ENCODE data around the gene MAPK9. TPM values are rescaled to one million over a fixed set of nuclear protein-coding genes. Genes with fewer than 3 reads are reported as not detected.
A peak's percentile ranks its signal among the peaks of the same experiment; 100 is the strongest.

Gene MAPK9
- total RNA-seq, 1 donor from 2014 or later = 31.8 TPM

- DNase-seq (ENCODE audit: extremely low spot score, unreplicated experiment) = no peak
- Mint-ChIP-seq H3K4me1 (ENCODE audit: unreplicated experiment) (no peaks in the 10 kb centered on the region), H3K4me3 (ENCODE audit: unreplicated experiment) (no peak overlapping the region), H3K36me3 (ENCODE audit: unreplicated experiment) (peaks cover 70% of the 10 kb centered on the region), H3K9me3 (ENCODE audit: unreplicated experiment) (no peaks in the 10 kb centered on the region), H3K27ac (ENCODE audit: unreplicated experiment) (no peak overlapping the region), H3K27me3 (ENCODE audit: unreplicated experiment) (no peaks in the 10 kb centered on the region)
- TF ChIP-seq, protein P1, sequence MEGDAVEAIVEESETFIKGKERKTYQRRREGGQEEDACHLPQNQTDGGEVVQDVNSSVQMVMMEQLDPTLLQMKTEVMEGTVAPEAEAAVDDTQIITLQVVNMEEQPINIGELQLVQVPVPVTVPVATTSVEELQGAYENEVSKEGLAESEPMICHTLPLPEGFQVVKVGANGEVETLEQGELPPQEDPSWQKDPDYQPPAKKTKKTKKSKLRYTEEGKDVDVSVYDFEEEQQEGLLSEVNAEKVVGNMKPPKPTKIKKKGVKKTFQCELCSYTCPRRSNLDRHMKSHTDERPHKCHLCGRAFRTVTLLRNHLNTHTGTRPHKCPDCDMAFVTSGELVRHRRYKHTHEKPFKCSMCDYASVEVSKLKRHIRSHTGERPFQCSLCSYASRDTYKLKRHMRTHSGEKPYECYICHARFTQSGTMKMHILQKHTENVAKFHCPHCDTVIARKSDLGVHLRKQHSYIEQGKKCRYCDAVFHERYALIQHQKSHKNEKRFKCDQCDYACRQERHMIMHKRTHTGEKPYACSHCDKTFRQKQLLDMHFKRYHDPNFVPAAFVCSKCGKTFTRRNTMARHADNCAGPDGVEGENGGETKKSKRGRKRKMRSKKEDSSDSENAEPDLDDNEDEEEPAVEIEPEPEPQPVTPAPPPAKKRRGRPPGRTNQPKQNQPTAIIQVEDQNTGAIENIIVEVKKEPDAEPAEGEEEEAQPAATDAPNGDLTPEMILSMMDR (IDR thresholded peaks at IDR 0.05) = no peak
These were observed 53.3 kb downstream of the MAPK9 start for GRCh38 chr5:180238631-180239030.

GRCh38 chr5:180235846-180236245 lies 56.0 kb downstream of the MAPK9 start:
- TF ChIP-seq, protein P1 (IDR thresholded peaks at IDR 0.05) = no peak
- no peaks in the 10 kb centered on the region for H3K27me3 Mint-ChIP-seq (ENCODE audit: unreplicated experiment)
- H3K4me1 Mint-ChIP-seq (ENCODE audit: unreplicated experiment) = no peaks in the 10 kb centered on the region
- H3K4me3 Mint-ChIP-seq (ENCODE audit: unreplicated experiment) = no peak overlapping the region
- peaks cover 58% of the 10 kb centered on the region for H3K36me3 Mint-ChIP-seq (ENCODE audit: unreplicated experiment)
- no peaks in the 10 kb centered on the region for H3K9me3 Mint-ChIP-seq (ENCODE audit: unreplicated experiment)
- no peak overlapping the region for H3K27ac Mint-ChIP-seq (ENCODE audit: unreplicated experiment)
- no peak for DNase-seq (ENCODE audit: extremely low spot score, unreplicated experiment)

GRCh38 chr5:180235077-180235476 lies 56.8 kb downstream of the MAPK9 start:
- Mint-ChIP-seq H3K27me3 (ENCODE audit: unreplicated experiment) (no peaks in the 10 kb centered on the region), H3K27ac (ENCODE audit: unreplicated experiment) (no peak overlapping the region), H3K36me3 (ENCODE audit: unreplicated experiment) (peaks cover 51% of the 10 kb centered on the region), H3K4me1 (ENCODE audit: unreplicated experiment) (no peaks in the 10 kb centered on the region), H3K9me3 (ENCODE audit: unreplicated experiment) (peaks cover under 1% of the 10 kb centered on the region), H3K4me3 (ENCODE audit: unreplicated experiment) (no peak overlapping the region)
- TF ChIP-seq, protein P1 (IDR thresholded peaks at IDR 0.05) = no peak
- DNase-seq (ENCODE audit: extremely low spot score, unreplicated experiment) = no peak

DNA sequence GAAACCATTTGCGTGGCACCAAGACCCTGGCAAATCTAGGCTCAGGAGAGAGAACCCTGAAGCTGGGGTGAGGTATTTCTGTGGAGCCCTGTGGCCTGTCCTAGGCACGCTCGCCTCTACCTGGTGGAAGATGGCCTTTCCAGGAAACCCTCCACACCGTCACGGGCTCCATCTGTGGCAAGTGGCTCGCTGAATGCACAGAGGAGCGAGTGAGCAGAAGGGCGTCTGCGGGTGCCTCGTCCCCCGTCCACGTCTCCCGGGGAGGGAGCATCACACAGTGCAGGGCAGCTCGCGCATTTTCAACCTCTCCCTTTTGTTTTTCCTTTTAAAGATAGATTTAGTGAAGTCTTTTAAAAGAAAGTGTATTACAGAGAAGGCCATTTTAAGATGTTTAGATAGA lies 57.6 kb downstream of the MAPK9 start:
- Mint-ChIP-seq H3K27ac (ENCODE audit: unreplicated experiment) (no peak overlapping the region), H3K9me3 (ENCODE audit: unreplicated experiment) (peaks cover 5% of the 10 kb centered on the region), H3K4me3 (ENCODE audit: unreplicated experiment) (no peak overlapping the region), H3K4me1 (ENCODE audit: unreplicated experiment) (no peaks in the 10 kb centered on the region), H3K27me3 (ENCODE audit: unreplicated experiment) (no peaks in the 10 kb centered on the region), H3K36me3 (ENCODE audit: unreplicated experiment) (peaks cover 45% of the 10 kb centered on the region)
- TF ChIP-seq, protein P1 (IDR thresholded peaks at IDR 0.05) = no peak
- peak; percentile 57 for DNase-seq (ENCODE audit: extremely low spot score, unreplicated experiment)

DNA sequence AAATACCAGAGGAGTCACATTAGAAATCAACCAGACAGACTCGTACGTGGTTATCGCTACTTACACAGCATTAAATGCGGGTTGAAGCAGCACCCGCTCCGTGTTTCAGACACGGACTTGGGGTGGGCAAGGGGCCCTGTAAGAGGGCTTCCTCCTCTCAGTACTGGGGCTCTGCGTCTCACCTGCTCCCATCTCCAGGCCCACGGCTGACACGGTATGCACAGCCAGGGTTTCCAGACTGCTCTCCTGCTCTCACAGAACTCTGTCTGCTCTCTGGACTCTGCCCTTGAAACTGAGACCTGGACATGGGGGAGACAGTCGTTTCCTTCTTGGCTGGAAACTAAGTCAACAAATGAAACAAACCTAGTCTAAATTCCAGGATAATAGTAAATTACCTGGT lies 58.2 kb downstream of the MAPK9 start:
- no peaks in the 10 kb centered on the region for H3K27me3 Mint-ChIP-seq (ENCODE audit: unreplicated experiment)
- no peak for DNase-seq (ENCODE audit: extremely low spot score, unreplicated experiment)
- peaks cover 45% of the 10 kb centered on the region for H3K36me3 Mint-ChIP-seq (ENCODE audit: unreplicated experiment)
- peaks cover 5% of the 10 kb centered on the region for H3K9me3 Mint-ChIP-seq (ENCODE audit: unreplicated experiment)
- TF ChIP-seq, protein P1 (IDR thresholded peaks at IDR 0.05) = no peak
- H3K27ac Mint-ChIP-seq (ENCODE audit: unreplicated experiment) = no peak overlapping the region
- H3K4me3 Mint-ChIP-seq (ENCODE audit: unreplicated experiment) = no peak overlapping the region
- no peaks in the 10 kb centered on the region for H3K4me1 Mint-ChIP-seq (ENCODE audit: unreplicated experiment)
